ENCODE results near the gene TCEAL1.

DNA sequence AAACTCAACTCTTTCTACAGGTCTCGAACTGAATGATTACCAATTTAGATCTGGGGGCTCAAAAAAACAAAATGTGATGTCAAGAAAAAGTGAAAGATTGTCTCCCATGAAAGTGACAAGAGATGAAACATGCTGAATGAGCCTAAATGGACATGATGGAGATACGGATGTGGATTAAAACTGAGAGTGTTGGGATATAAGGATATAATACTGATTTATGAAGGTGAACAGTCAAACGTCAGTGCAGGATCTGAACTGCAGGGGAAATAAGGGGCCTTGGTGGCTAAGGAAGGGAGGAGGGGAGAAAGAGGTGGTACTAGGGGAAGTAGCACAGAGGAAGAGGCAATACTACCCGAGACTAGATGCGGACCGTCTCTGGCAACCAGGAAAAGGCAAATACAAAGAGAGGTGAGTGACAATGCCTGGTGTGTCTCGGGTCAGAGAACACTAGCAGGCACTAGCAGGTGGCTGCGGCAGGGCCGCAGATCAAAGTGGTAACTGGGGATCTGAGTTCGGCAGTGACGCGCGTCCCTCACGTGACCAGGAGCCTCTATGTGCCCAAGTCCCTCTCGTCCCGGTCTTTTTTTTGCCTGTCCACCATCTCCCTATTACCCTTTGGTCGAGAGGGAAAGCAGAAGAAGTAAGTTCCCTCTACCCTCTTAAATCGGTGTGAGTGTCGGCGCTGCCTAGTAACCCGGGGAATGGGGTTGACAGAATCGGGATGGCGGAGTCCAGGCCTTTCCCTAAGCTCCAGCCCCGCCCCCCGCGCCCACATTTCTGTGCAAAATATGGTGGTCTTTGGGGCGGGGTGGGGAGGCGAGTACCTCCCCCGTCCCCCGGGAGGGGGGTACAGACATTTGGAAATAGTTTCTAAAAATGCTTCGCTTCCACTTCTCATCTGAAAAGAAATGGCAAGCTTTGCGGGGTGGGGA, at the start of gene TCEAL1:
- peak; percentile 91 for TF ChIP-seq USF1 (IDR thresholded peaks at IDR 0.05; ENCODE audit: borderline replicate concordance, low read depth)
- no peak for TF ChIP-seq CTCF (IDR thresholded peaks at IDR 0.05)
- TF ChIP-seq SMC3 (IDR thresholded peaks at IDR 0.05; ENCODE audit: low read depth, low read length), result no peak
- TF ChIP-seq TAF1 (IDR thresholded peaks at IDR 0.05; ENCODE audit: borderline replicate concordance, low read depth, low read length), result no peak
- no peak for TF ChIP-seq POLR2AphosphoS5 (IDR thresholded peaks at IDR 0.05; ENCODE audit: low read depth, low read length)
- no peak for TF ChIP-seq MAX (IDR thresholded peaks at IDR 0.05; ENCODE audit: low read depth)
- TF ChIP-seq, protein P1, sequence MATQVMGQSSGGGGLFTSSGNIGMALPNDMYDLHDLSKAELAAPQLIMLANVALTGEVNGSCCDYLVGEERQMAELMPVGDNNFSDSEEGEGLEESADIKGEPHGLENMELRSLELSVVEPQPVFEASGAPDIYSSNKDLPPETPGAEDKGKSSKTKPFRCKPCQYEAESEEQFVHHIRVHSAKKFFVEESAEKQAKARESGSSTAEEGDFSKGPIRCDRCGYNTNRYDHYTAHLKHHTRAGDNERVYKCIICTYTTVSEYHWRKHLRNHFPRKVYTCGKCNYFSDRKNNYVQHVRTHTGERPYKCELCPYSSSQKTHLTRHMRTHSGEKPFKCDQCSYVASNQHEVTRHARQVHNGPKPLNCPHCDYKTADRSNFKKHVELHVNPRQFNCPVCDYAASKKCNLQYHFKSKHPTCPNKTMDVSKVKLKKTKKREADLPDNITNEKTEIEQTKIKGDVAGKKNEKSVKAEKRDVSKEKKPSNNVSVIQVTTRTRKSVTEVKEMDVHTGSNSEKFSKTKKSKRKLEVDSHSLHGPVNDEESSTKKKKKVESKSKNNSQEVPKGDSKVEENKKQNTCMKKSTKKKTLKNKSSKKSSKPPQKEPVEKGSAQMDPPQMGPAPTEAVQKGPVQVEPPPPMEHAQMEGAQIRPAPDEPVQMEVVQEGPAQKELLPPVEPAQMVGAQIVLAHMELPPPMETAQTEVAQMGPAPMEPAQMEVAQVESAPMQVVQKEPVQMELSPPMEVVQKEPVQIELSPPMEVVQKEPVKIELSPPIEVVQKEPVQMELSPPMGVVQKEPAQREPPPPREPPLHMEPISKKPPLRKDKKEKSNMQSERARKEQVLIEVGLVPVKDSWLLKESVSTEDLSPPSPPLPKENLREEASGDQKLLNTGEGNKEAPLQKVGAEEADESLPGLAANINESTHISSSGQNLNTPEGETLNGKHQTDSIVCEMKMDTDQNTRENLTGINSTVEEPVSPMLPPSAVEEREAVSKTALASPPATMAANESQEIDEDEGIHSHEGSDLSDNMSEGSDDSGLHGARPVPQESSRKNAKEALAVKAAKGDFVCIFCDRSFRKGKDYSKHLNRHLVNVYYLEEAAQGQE (IDR thresholded peaks at IDR 0.05; ENCODE audit: low read depth, low read length), result no peak
- TF ChIP-seq, protein P2, sequence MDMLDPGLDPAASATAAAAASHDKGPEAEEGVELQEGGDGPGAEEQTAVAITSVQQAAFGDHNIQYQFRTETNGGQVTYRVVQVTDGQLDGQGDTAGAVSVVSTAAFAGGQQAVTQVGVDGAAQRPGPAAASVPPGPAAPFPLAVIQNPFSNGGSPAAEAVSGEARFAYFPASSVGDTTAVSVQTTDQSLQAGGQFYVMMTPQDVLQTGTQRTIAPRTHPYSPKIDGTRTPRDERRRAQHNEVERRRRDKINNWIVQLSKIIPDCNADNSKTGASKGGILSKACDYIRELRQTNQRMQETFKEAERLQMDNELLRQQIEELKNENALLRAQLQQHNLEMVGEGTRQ (IDR thresholded peaks at IDR 0.05; ENCODE audit: borderline replicate concordance, low read depth, low read length), result peak; percentile 66
- no peak for TF ChIP-seq NFIC (IDR thresholded peaks at IDR 0.05; ENCODE audit: borderline replicate concordance)
